K562 (cell line): Measurements from ENCODE around the gene MLX. TPM values are rescaled to one million over a fixed set of nuclear protein-coding genes. Genes with fewer than 3 reads are reported as not detected.

ENCODE experiments used
- ATAC-seq: fragments of 200-7000 bp; cut with Tn5 transposase; 3 replicates; pipeline ENCODE4 v1.9.1; 2020; ENCODE audit warnings: moderate library complexity
- BruUV-seq: library from RNA; stranded (reverse); fragments of 400-500 nt; replicated peaks from 2 replicates; lab custom pipeline; 2021; lab: Mats Ljungman, UMichigan
- CTCF ChIA-PET: fragments of 300-600 bp; formaldehyde crosslinking; extraction: SDS; loops from one replicate; lab custom pipeline; 2021; ENCODE audit warnings: low intra/inter-chr PET ratio; lab: Yijun Ruan, JAX
- POLR2A ChIA-PET: fragments of 300-600, 350-650 bp; sonication (Branson Sonifier 250); formaldehyde crosslinking; extraction: SDS; loops from one replicate; lab custom pipeline; 2021; ENCODE audit warnings: antibody characterized with exemption, inconsistent platforms; lab: Yijun Ruan, JAX
- DNase-seq, 4 experiments: peaks; one replicate each; pipeline versions ENCODE4 v3.0.0 to v3.0.0-alpha.2; 2011 to 2018; ENCODE audit warnings: low spot score in 3 of 4, mixed read lengths in 3 of 4; ENCODE audit errors: extremely low read depth in 1 of 4
- FAIRE-seq: peaks from 2 replicates; lab custom pipeline; 2011; peaks lifted over from hg19 to GRCh38; lab: Jason Lieb, UNC
- H2AFZ ChIP-seq: 2 replicates; pipeline ENCODE4 v1.6.0; 2011; ENCODE audit warnings: low read depth, low read length, control low read depth, inconsistent platforms
- H3K27ac ChIP-seq: fragments of 200-600 bp; 3 replicates; pipeline ENCODE4 v1.8.0; 2011; ENCODE audit warnings: low read depth, mild to moderate bottlenecking, control low read depth, inconsistent platforms, low read length, moderate library complexity, mixed read lengths; ENCODE audit errors: extremely low read depth
- H3K27me3 ChIP-seq, 2 experiments: fragments of 300-600 bp in 1 of 2; 2 replicates in 1 of 2; 3 replicates in 1 of 2; pipeline versions ENCODE4 v1.6.0 to v1.8.0; 2011; ENCODE audit warnings: inconsistent platforms in 2 of 2, low read length in 2 of 2, mild to moderate bottlenecking in 1 of 2, mixed read lengths in 1 of 2, moderate library complexity in 1 of 2; ENCODE audit not compliant: control insufficient read depth in 2 of 2, insufficient read depth in 2 of 2
- H3K36me3 ChIP-seq: fragments of 300-600 bp; 3 replicates; pipeline ENCODE4 v1.8.0; 2011; ENCODE audit warnings: mild to moderate bottlenecking, low read length, inconsistent platforms; ENCODE audit not compliant: control insufficient read depth, insufficient read depth
- H3K4me1 ChIP-seq, 2 experiments: fragments of 200-600 bp in 1 of 2; replicated peaks in 1 of 2; 2 replicates in 1 of 2; 3 replicates in 1 of 2; pipeline versions ENCODE4 v1.5.1 to v1.8.0; 2011; ENCODE audit warnings: inconsistent platforms in 2 of 2, low read length in 2 of 2, mild to moderate bottlenecking in 1 of 2, mixed read lengths in 1 of 2, moderate library complexity in 1 of 2; ENCODE audit not compliant: control insufficient read depth in 2 of 2, insufficient read depth in 2 of 2
- H3K4me2 ChIP-seq: 2 replicates; pipeline ENCODE4 v1.6.1; 2011; ENCODE audit warnings: low read length, control low read depth, inconsistent platforms, mixed read lengths; ENCODE audit not compliant: insufficient read depth
- H3K4me3 ChIP-seq: fragments of 200-600 bp; sonication (generic), shearing (Covaris generic); 2 replicates; pipeline ENCODE4 v1.5.1; 2016; ENCODE audit warnings: control low read depth, inconsistent platforms
- H3K79me2 ChIP-seq: fragments of 200-600 bp; 3 replicates; pipeline ENCODE4 v1.8.0; 2011; ENCODE audit warnings: low read length, inconsistent platforms; ENCODE audit not compliant: control insufficient read depth, insufficient read depth
- H3K9ac ChIP-seq, 2 experiments: 2 replicates each; pipeline versions ENCODE4 v1.6.0 to v1.6.1; 2011; ENCODE audit warnings: low read depth in 2 of 2, low read length in 2 of 2, control low read depth in 1 of 2, inconsistent platforms in 1 of 2, mild to moderate bottlenecking in 1 of 2, mixed read lengths in 1 of 2; ENCODE audit not compliant: insufficient read depth in 1 of 2
- H3K9me1 ChIP-seq: one replicate; pipeline ENCODE4 v1.6.0; 2011; ENCODE audit warnings: inconsistent platforms, mild to moderate bottlenecking, low read length, moderate library complexity; ENCODE audit not compliant: control insufficient read depth, insufficient read depth
- H3K9me3 ChIP-seq: replicated peaks from 2 replicates; pipeline ENCODE4 v1.5.1; 2011; ENCODE audit warnings: low read depth, low read length, inconsistent platforms; ENCODE audit not compliant: control insufficient read depth, insufficient read depth
- H4K20me1 ChIP-seq: replicated peaks from 2 replicates; pipeline ENCODE4 v1.6.1; 2011; ENCODE audit warnings: low read length, inconsistent platforms, mixed read lengths; ENCODE audit not compliant: control insufficient read depth, insufficient read depth
- DPF2 ChIP-seq: fragments of 450-650 bp; IDR thresholded peaks from 2 replicates; pipeline ENCODE4 v1.6.1; 2016
- ETS2 ChIP-seq: IDR thresholded peaks from 2 replicates; pipeline ENCODE4 v1.6.1; 2016; ENCODE audit warnings: borderline replicate concordance, missing genetic modification characterization, mild to moderate bottlenecking, moderate library complexity, missing compliant biosample characterization; ENCODE audit not compliant: poor library complexity, severe bottlenecking
- HDGF ChIP-seq: fragments of 450-650 bp; IDR thresholded peaks from 2 replicates; pipeline ENCODE4 v1.6.1; 2016
- PPARD ChIP-seq: fragments of 250-450 bp; sonication (Bioruptor Pico); IDR thresholded peaks from 2 replicates; pipeline ENCODE4 v1.8.0; 2022; ENCODE audit warnings: inconsistent platforms, mild to moderate bottlenecking, moderate library complexity
- RFX1 ChIP-seq: fragments of 450-650 bp; IDR thresholded peaks from 2 replicates; pipeline ENCODE4 v1.6.1; 2016; ENCODE audit warnings: mild to moderate bottlenecking, moderate library complexity
- SNRNP70 ChIP-seq: fragments of 200-400 bp; formaldehyde crosslinking; optimal IDR thresholded peaks from 2 replicates; pipeline ENCODE3; 2017; ENCODE audit warnings: low read depth, low read length
- WHSC1 ChIP-seq: IDR thresholded peaks from one replicate; pipeline ENCODE4 v1.6.1; 2012; ENCODE audit warnings: low read length, control low read depth, inconsistent platforms
- ZNF12 ChIP-seq: sonication (generic); formaldehyde crosslinking; IDR thresholded peaks from 2 replicates; pipeline ENCODE4 v1.4.0; 2020; ENCODE audit warnings: mild to moderate bottlenecking, missing genetic modification reagents
- ZNF253 ChIP-seq: fragments of 250-450 bp; sonication (Bioruptor Pico); conservative IDR thresholded peaks from 2 replicates; pipeline ENCODE4 v1.6.1; 2021; ENCODE audit warnings: mild to moderate bottlenecking
- ZNF3 ChIP-seq: fragments of 250-450 bp; sonication (Bioruptor Pico); IDR thresholded peaks from 2 replicates; pipeline ENCODE4 v1.5.0; 2021; ENCODE audit warnings: mild to moderate bottlenecking, moderate library complexity
- ZNF507 ChIP-seq: conservative IDR thresholded peaks from 2 replicates; pipeline ENCODE4 v1.6.1; 2017; ENCODE audit warnings: missing genetic modification characterization, missing compliant biosample characterization
- ZNF668 ChIP-seq: fragments of 250-450 bp; sonication (Bioruptor Pico); IDR thresholded peaks from 2 replicates; pipeline ENCODE4 v1.8.0; 2022; ENCODE audit warnings: mild to moderate bottlenecking, inconsistent platforms
- ZNF76 ChIP-seq: fragments of 250-450 bp; sonication (Bioruptor Pico); IDR thresholded peaks from 2 replicates; pipeline ENCODE4 v1.4.0; 2020; ENCODE audit warnings: mild to moderate bottlenecking, moderate library complexity, borderline replicate concordance
- ZNF766 ChIP-seq: fragments of 200-800 bp; sonication (Bioruptor generic); conservative IDR thresholded peaks from 2 replicates; pipeline ENCODE4 v1.6.1; 2016; ENCODE audit warnings: missing genetic modification characterization, missing compliant biosample characterization
- ZNF785 ChIP-seq: fragments of 250-450 bp; sonication (Bioruptor Pico); IDR thresholded peaks from 2 replicates; pipeline ENCODE4 v1.4.0; 2020; ENCODE audit warnings: mild to moderate bottlenecking
- WGBS: fragments of 100-300 bp; shearing (Covaris generic); methylation state at CpG from one replicate; pipeline ENCODE4 v1.1.6; 2016; ENCODE audit warnings: low coverage, mixed read lengths; ENCODE audit not compliant: insufficient coverage; ENCODE audit errors: missing lambda C conversion rate; 5-methylcytosine and 5-hydroxymethylcytosine counted together
- in situ Hi-C: fragments of 300-500 bp; cut with MboI; formaldehyde crosslinking; loops from 4 replicates; pipeline ENCODE4 v1.15.0; 2018; ENCODE audit warnings: inconsistent platforms, mixed read lengths
- intact Hi-C: fragments of 100-400 bp; cut with micrococcal nuclease; formaldehyde crosslinking; loops from 2 replicates; pipeline ENCODE4 v1.14.2; 2022
- polyA plus RNA-seq, 8 experiments: library from polyadenylated mRNA; depleted of rRNA in 4 of 8; stranded (reverse) in 5 of 8; unstranded in 3 of 8; fragments of >200 nt; fragmentation: Nextera tagmentation in 2 of 8; fragmentation: Illumina TruSeq in 1 of 8; extraction: Ambion mirVana in 2 of 8; extraction: Trizol in 1 of 8; gene quantifications; 2 replicates each; pipeline versions ENCODE4 v1.2.1 to v1.2.3, GENCODE V29; 2011 to 2014; ENCODE audit warnings: inconsistent platforms in 1 of 8, missing spikeins in 1 of 8
- total RNA-seq, 7 experiments: library from RNA; depleted of rRNA in 6 of 7; stranded (reverse); fragments of >200 nt in 6 of 7; fragmentation: Illumina TruSeq in 2 of 7; extraction: Trizol in 2 of 7; gene quantifications; 2 replicates each; pipeline versions ENCODE4 v1.2.1 to v1.2.3, GENCODE V29; 2011 to 2021; ENCODE audit warnings: low replicate concordance in 1 of 7
- TF ChIP-seq, protein P1 (sequence below): sonication (generic); formaldehyde crosslinking; IDR thresholded peaks from 2 replicates; pipeline ENCODE4 v1.8.0; 2023; ENCODE audit warnings: mild to moderate bottlenecking, missing genetic modification reagents

The MLX gene
- total and polyA plus RNA-seq, 9 of the 15 experiments (the other 6 are each of a cell fraction or from before 2014, with no cell fraction given), result 42.9 to 100 (median 58.9) TPM

DNA sequence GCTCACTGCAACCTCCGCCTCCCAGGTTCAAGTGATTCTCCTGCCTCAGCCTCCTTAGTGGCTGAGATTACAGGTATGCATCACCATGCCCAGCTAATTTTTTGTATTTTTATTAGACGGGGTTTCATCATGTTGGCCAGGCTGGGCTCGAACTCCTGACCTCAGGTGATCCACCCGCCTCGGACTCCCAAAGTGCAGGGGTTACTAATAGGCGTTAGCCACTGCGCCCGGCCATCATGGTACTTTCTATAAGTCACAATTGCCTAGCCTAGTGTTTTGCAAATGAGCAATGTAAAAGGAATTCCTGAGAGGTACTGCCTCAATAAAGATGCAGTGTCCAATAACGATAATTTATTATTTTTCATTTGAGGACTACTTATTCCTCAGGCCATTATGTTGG is 24.5 kb downstream of the MLX start:
- ChIA-PET POLR2A (interaction anchor here (0.7 to 1.5 kb wide), 2 partner anchors 10 to 22 kb away, joined by 3 read pairs; no protein-coding TSS in a partner anchor), CTCF (no interaction called here)
- FAIRE-seq, result no peak
- Histone ChIP-seq H4K20me1 (no peaks in the 10 kb centered on the region), H3K4me2 (no peak overlapping the region), H3K27me3 (no peaks in the 10 kb centered on the region), H3K36me3 (peaks cover 59% of the 10 kb centered on the region; the same call in 2 of the 3 replicates), H3K9me1 (no peaks in the 10 kb centered on the region), H3K9me3 (no peaks in the 10 kb centered on the region), H2AFZ (no peak overlapping the region), H3K9ac (no peak overlapping the region), H3K27ac (no peak overlapping the region), H3K4me1 (no peaks in the 10 kb centered on the region; a peak in 1 of 5 replicates), H3K79me2 (peaks cover 5% of the 10 kb centered on the region; the same call in 2 of the 3 replicates), H3K4me3 (no peak overlapping the region)
- in situ Hi-C loops, result no loop called here
- no peak for TF ChIP-seq WHSC1
- no peak for TF ChIP-seq SNRNP70
- no peak for TF ChIP-seq ZNF3
- TF ChIP-seq, protein P1, sequence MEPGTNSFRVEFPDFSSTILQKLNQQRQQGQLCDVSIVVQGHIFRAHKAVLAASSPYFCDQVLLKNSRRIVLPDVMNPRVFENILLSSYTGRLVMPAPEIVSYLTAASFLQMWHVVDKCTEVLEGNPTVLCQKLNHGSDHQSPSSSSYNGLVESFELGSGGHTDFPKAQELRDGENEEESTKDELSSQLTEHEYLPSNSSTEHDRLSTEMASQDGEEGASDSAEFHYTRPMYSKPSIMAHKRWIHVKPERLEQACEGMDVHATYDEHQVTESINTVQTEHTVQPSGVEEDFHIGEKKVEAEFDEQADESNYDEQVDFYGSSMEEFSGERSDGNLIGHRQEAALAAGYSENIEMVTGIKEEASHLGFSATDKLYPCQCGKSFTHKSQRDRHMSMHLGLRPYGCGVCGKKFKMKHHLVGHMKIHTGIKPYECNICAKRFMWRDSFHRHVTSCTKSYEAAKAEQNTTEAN, result no peak
- no peak for TF ChIP-seq ZNF785 (CRISPR knock-in tag)
- TF ChIP-seq ZNF12 (CRISPR knock-in tag), result no peak
- no peak for TF ChIP-seq ZNF668 (CRISPR knock-in tag)
- TF ChIP-seq ZNF76 (CRISPR knock-in tag), result no peak
- no peak for TF ChIP-seq ZNF253
- TF ChIP-seq RFX1, result no peak
- TF ChIP-seq ZNF766 (CRISPR knock-in tag), result no peak
- TF ChIP-seq ETS2 (tag), result no peak
- TF ChIP-seq PPARD (CRISPR knock-in tag), result no peak
- no peak for TF ChIP-seq HDGF
- no peak for TF ChIP-seq ZNF507 (tag)
- TF ChIP-seq DPF2, result no peak
- no peak for DNase-seq
- BruUV-seq, result no TSS peak
- no peak for ATAC-seq
- WGBS, result 95% methylated on average over 8 of the region's 9 CpGs
- intact Hi-C loops, result no loop called here
